C4-2B (cell line): ENCODE data around the gene OVOL3.

ENCODE experiments used
- CTCF ChIP-seq: fragments of 450-650 bp; conservative IDR thresholded peaks from 2 replicates; pipeline ENCODE4 v1.5.1; 2017; ENCODE audit warnings: mild to moderate bottlenecking
- ZFX ChIP-seq: fragments of 450-650 bp; IDR thresholded peaks from 2 replicates; pipeline ENCODE4 v1.6.1; 2017

GRCh38 chr19:36073121-36073876 lies 37.6 kb upstream of the OVOL3 start:
- TF ChIP-seq CTCF (no peak), ZFX (no peak)
